GM18519 (cell line): ENCODE measurements around the gene EIF2S3.
A peak's percentile ranks its signal among the peaks of the same experiment; 100 is the strongest.

ENCODE experiments used
- ATAC-seq: cut with Tn5 transposase; IDR thresholded peaks from one replicate; pipeline ENCODE4 v1.9.1; 2021; ENCODE audit warnings: mild to moderate bottlenecking, moderate library complexity; ENCODE audit not compliant: unreplicated experiment, low FRiP score

EIF2S3 gene

DNA sequence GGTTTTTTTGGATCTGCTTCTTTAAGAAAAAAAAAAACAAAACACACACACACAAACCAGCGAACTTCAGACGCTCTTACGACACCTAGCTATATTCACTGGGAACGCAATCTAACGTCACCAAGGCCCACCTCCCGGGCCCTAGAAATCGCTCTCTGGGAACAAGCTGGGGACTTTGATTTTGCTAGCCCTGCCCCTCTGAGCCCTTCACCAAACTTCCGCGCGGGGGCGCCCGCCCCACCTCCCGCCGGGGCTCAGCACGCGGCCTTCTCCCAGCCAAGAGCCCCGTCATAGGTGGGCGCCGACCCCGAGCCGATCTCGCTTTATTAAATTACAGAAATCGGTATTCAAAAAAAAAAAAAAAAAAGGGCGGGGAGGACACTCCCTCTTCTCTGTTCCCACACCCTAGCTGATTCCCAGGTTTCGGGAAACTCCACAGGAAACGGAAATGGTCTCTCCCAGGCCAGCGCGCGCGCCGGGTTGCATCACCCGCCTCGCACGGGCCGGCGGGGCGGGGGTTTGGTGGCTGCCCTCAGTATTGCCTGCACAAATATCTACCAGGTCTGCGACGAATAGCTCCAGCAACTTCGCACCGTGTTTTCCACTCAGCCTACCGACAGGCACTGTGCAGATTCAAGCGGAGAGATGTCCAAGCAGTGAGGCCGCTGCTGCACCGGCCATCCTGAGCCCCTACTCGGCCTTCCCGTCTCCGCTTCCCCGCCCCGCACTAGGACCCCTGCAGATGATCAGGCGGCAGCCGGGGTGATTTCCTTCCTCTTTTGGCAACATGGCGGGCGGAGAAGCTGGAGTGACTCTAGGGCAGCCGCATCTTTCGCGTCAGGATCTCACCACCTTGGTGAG is at the start of gene EIF2S3:
EIF2S3 (plus strand) TSS at position 775 of the 861 bp plus-strand sequence; CDS start at position 788, 13 bp downstream.
- ATAC-seq, result peak; percentile 80

DNA sequence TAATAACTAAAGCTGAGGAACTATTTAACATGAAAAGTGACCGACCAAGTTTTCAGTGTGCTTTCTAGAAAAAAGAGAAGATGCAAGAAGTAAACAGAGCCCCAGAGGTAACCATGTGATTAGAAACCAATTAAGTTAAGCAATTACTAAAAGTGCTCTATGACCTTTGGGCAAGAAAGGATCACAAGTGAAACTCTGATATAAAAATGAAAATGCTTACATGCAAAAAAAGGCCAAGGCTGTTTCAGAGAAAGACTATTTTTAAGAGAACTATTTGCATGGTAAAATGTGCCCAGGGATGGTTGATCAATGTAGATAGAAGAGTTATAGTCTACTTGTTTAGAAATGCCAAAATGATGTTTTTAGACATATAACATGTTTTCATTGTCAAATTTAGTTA is 49.7 kb upstream of the EIF2S3 start:
- no peak for ATAC-seq

DNA sequence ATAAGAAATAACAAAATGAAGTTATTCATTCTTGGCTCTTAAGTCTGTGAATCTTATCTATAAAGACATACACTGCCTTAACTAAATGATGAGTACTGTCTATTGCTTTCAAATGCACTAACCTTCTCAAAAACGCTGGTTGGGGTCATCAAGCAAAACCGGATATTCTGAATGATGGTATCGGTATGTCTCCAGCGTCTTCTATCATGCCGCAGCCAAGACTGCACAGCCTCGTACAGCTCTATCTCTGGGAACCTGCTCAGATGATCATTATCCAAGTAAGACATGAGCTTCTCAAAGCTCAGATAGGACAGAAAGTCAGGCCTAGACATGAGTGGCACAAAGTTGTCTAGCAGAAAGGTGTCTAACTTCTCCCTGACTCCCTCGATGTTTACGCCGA is 48.9 kb upstream of the EIF2S3 start:
- no peak for ATAC-seq

DNA sequence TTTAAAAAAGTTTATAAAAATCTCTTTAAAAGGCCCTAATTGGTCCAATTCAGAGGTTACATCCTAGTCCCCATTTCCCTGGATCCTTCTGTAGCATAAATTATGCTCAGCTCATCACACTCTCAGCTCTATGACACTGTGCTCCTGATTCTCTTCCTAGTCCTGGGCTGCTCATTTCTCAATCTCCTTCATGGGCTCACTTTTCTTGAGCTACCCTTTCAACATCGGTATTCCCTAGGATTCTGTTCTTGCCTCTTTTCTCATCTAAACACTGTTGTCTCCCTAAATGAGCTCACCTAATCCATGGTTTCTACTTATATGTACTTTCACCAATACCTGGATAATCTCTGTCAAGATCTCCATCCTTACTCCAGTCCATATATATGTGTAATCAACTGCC is 42.5 kb upstream of the EIF2S3 start:
- ATAC-seq, result no peak

DNA sequence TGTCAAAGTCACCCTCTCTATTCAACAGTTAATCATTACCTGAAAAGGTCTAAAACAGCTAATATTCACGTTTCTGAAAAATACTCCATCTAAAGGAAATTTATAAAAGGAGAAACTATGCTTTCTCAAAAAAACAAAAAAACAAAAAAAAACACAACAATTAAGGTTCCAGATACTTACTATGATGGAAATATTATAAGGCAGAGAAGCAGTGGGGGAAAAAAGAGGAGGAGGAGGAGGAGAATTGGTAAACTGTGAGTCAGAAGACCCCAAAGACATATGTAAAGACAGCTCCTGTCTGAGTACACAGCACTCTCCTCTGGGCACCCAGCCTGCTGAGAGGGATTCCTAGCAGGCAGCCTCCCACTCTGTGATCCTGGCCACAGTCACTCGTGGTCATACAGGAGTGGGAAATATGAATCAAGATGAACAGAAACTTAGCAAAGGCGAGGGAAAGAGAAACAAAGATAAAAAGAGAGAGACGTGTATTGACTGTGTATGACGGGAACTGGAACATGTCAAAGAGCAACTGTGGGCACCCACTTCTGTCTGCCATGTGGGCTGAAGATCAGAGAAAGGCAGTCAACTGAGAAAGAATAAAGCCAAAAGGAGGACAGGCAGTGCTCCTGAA is 40.3 kb upstream of the EIF2S3 start:
- ATAC-seq, result peak; percentile 62

DNA sequence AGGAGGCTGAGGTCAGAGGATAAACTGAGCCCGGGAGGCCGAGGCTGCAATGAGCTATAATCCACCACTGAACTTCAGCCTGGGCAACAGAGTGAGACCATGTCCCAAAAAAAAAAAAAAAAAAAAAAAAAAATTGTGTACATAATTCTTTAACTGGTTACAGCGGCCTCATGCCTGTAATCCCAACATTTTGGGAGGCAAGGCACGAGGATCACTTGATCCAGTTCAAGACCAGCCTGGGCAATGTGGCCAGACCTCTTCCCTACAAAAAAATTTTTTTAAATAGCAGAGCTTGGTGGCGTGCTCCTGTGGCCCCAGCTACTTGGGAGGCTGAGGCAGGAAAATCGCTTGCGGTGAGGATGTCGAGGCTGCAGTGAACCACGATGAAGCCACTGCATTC is 37.1 kb upstream of the EIF2S3 start:
- no peak for ATAC-seq

DNA sequence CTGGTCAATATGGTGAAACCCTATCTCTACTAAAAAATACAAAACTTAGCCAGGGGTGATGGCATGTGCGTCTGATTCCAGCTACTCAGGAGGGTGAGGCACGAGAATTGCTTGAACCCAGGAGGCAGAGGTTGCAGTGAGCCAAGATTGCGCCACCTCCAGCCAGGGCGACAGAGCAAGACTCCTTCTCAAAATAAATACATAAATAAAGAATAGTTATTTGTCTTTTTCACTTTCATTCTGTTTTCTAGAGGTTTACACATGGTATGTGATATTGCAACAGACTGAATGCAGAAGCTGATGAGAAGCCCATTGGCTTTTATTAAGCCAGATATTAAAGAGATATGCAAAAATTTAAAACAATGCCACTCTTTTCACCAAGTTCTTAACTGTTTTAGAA is 35.9 kb upstream of the EIF2S3 start:
- ATAC-seq, result no peak

DNA sequence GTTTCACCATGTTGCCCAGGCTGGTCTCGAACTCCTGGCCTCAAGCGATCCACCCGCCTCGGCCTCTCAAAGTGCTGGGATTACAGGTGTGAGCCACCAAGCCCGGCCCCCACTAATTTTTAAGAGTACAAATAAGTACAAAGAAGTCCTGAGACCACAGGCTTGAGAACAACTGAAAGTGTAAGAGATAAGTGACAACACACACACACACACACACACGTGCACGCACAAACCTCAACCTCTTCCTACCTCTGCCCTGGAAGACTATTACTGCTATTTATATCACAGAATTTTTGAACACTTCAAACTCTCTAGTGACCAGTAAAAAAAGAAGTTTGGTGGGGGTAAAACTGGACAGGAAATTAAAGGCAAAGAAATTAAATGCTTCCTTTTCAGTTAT is 35.3 kb upstream of the EIF2S3 start:
- no peak for ATAC-seq

DNA sequence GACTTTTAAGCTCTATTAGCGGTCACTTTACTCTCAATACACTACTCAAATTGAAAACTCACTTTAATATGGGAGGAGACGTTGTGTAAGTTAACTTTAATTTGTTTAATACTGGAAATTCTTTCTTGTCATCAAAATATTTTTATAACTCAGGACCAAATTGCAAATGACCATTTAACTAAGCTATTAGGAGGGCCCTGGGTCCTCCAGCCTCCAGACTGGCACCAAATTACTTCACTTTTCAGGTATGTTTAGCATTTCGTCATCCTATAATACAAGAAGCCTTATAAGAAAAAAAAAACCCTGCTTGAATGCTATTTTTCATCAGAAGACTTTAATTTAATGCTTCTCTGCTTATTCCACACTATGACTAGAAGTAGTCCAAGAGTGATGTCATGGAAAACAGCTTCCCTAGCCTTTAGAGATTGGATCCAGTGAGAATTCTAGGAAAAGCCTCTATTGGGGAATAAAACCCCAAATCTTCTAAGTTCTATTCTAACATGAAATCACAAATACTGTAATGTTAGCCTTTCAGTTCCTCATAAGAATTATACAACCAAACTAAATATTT is 34.4 kb upstream of the EIF2S3 start:
- no peak for ATAC-seq

DNA sequence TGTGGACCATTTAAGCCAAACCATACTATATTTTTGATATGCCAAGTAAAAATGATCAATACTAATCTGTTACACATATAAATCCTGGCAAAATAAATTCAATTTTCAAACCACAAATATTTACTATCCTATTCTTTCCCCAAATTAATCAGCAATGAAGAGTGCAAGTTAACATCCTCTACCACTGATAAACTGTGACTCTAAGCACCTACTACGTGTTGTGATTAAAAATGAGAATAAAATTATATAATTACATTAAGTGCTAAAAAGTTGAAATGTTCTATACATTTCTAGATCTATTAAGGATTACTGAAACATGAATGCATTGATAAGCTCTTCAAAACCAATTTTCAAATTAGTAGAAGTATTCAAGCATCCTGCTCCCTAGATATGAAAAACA is 31.2 kb upstream of the EIF2S3 start:
- ATAC-seq, result no peak

DNA sequence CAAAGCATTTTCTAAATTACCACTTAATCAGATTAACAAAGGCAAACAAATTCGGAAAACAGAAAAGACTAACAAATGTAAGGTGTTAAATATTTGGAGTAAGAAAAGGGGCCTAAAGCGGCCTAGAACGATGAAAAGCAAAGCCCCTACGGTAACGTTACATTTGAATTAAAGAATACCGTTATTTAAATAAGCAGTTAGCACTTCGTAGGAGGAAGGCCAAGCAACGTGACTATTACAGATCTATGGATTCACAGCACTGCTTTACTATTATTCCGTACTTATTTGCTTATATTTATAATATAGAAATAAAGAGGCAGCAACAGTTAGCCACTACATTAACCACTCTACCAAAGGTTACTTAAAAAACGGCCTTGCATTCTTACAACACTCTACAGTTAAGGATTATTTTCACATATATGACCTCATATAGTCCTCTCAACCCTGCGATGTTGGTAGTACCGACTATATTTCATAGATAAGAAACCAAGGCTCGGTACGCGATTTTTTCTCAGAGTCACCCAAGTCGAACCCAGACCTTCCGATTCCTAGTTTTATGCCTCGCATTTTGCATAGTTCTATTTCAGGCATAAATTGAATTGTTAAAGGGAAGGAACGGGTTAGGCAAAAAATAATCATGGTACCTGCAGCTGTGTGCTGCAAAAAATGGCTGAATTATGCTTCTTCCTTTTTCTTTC is 30.6 kb upstream of the EIF2S3 start:
- ATAC-seq, result no peak

DNA sequence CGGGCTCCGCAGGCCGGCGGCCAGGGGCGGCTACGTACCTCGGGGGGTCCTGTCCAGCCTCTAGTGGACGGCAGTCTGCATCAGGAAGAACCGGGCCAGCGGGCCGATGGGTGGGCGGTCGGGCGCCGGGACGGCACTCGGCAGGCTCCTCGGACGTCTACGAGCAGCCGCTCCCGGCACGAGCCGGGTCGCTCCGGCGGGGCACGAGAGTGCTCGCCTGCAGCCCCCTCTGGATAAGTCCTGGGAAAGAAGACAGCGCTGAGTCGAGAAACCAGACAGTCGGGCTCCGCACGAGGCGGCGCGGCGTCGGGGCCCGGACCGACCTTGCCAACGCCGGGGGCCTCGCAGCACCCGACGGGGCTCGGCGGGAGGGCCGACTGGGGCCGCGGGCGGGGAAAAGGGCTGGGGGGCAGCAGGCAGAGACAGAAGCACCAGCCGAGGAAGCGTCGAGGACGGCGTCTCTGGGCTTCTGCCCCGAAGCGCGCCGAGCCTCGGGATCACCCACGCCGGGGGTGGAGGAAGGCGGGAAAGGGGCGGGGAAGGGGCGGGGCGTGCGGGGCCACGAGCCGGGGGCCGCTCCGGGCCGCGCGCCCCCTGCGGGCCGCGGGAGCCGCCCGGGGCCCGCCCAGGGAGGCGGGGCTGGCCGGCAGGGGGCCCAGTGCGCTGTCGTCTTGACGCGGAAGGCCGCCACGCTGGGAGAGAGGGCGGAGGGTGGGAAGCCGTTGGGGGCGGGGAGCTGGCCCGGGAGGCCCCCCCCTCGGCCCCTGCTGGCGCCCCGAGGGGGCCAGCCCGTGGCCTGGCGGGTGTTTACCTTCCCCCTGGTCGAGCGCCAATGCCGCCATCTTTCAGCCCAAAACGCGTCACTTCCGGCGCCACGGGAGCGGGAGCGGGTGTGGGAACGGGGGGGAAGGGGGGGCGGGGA is 29.7 kb upstream of the EIF2S3 start:
- ATAC-seq, result peak; percentile 89

DNA sequence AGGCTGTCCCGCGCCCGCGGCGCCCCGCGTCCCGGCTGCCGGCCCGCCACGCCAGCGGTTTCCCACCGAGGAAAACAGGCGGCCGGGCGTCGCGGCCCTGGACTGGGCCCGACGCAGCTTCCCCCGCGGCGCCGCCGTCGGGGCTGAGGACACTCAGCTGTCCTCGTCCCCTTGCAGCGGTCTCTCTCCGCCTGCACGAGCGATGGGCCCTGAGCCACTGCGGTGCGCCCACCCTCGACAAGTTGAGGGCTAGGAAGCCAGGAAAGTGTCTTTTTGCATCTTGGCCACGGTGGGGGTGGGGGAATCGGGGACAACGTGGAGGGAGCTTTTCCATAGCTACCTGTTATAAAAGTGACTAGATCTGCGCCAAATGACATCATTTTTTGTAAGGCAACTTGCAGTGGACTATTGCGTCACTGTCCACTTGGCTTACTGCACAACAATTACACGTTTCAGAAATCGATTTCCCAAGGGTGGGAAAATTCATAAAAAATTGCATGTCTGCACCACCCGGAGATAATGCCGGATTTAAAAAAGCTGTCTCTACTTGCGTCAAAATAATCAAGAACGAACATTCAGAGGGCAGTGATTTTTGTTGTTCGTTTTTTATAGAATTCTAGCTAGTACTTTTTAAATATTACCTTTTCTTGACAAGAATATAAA is 28.9 kb upstream of the EIF2S3 start:
- peak; percentile 13 for ATAC-seq

DNA sequence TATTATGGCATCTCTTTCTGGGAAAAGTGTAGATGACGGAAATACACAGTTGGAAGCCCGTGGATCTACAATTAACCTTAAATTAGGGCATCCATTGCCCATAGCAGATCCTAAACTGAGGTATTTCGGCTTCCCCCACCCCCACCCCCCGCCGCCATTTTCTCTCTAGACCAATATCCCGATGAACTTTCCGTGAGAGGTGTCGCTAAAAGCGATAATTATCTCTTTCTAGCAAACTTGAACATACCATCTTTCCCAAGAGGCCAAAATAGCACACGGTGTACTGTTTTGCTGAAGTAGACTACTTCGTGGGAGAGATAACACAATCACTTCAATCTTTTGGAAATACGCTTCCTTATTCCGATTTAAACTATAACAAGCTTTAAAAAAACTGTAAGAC is 28.3 kb upstream of the EIF2S3 start:
- no peak for ATAC-seq

DNA sequence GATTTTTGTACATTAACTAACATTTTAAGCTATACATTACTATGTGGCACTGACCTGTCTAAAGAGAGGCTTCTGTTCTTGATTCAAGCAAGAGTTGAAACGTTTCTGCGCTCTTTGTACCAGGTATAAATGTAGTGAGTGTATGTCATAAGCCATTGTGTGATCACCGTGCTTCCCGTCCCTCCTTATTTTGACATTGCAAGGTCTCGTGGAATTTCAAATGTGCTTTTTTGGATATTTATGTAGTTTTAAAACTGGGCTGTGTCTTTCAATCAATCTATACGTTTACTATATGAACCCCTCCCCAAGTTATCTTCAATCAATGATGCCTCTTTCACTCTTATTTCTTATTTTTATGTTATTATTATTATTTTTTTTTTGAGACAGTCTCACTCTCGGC is 27.7 kb upstream of the EIF2S3 start, which contains the start of gene KLHL15:
KLHL15 (minus strand) TSS at position 101 of the 400 bp plus-strand sequence. CDS start 20,493 bp downstream, outside the sequence.
- ATAC-seq, result no peak

DNA sequence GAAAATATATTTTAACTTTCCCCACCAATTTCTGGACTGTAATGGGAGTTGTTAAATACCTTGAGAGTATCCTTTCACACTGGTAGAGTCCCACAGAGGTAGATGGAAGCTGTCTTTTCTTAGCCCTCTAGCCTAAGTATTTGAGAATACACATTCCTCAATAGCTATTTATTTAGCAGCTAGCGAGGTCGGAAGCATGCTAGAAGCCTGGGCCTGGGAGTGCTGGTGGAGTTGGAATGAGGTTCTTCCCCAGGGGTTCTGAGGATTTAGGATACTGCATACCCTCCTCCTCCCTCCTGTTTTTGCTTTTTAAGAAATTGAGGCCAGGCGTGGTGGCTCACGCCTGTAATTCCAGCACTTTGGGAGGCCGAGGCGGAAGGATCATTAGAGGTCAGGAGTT is 26.8 kb upstream of the EIF2S3 start:
- no peak for ATAC-seq

DNA sequence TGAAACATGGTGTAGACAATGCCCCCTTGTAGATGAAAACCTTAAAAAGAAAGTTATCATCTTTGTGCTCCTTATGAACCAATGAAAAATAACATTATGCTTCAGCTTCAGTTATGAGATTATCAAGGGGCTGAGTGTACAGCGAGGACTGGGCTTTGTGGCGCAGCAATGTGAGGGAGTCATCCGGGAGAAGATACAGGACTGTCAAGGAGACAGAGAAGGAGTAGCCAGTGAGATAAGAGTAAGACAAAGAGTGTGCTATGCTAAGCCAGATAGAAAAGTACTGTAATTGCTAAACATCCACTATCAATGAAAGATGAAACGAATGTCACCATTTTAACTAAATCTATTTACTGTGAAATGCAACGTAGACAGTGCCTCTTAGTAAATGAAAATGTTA is 24.2 kb upstream of the EIF2S3 start:
- ATAC-seq, result no peak

DNA sequence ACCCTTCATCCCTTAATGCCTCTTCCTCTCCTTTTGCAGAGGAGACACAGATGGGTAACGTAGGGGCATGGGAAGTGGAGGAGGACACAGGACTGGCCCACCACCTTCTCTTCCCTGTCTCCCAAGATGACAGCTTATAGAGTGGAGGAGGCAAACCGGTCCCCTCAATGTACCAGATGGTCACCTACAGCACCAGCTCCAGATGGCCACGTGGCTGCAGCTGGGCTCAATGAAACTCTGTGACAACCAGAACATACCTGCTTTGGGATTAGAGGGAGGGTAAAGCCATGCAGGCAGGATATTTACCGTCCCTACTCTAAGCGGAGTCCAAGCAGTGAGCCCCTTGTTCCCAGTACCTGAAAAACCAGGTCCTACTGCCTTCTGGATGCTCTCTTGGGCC is 20.3 kb upstream of the EIF2S3 start:
- ATAC-seq, result no peak

DNA sequence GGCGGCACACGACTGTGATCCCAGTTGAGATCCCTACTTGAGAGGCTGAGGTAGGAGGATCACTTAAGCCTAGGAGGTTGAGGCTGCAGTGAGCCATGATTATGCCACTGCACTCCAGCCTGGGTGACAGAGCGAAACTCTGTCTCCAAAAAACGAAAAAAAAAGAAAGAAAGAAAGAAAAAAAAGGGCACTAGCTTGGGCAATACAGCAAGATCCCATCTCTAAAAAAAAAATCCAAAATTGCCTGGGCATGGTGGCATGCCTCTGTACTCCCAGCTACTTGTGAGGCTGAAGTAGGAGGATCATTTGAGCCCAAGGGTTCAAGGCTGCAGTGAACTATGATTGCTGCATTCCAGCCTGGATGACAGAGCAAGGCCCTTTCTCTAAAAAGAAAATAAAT is 17.0 kb upstream of the EIF2S3 start:
- no peak for ATAC-seq
